ENCODE results near the gene GRIN2A. TPM values are rescaled to one million over a fixed set of nuclear protein-coding genes. Genes with fewer than 3 reads are reported as not detected.

The GRIN2A gene
- total RNA-seq, 4 donors from 2014 or later = 0.25 to 26.1 (median 13.5) TPM

DNA sequence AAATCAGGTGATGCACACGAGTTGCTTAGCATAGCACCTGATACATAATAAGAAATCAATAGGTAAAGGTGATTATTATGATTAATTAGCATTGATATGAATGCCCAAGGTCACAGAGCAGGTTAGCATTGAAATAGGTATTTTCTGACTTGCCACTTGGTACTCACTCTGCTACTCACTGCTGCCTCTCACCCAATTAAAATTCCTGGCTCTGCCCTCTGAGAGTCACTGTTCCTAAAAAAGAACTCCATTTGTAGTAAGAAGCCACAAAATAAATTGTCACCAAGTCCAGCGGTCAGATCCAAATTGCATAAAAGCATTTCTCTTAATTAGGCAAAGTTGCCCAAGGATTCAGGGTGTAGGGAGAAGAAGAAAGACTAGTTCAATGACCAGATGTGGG is 8.9 kb upstream of the GRIN2A start:
- H3K4me1 ChIP-seq = no peaks in the 10 kb centered on the region
- no peak overlapping the region for H3K4me3 ChIP-seq
- no peak for ATAC-seq
- 63 to 100% methylated on average over 2 of the region's 2 CpGs for WGBS, 2 donors (ENCODE audit: low coverage in 1 of 2)
- H3K27me3 ChIP-seq = peaks cover 5% of the 10 kb centered on the region
- no peaks in the 10 kb centered on the region for H3K36me3 ChIP-seq
- H3K27ac ChIP-seq = no peak overlapping the region
- TF ChIP-seq CTCF (IDR thresholded peaks at IDR 0.05) (no peak), POLR2A (IDR thresholded peaks at IDR 0.05) (no peak), POLR2AphosphoS5 (IDR thresholded peaks at IDR 0.05) (no peak)
- H3K9me3 ChIP-seq = no peaks in the 10 kb centered on the region

DNA sequence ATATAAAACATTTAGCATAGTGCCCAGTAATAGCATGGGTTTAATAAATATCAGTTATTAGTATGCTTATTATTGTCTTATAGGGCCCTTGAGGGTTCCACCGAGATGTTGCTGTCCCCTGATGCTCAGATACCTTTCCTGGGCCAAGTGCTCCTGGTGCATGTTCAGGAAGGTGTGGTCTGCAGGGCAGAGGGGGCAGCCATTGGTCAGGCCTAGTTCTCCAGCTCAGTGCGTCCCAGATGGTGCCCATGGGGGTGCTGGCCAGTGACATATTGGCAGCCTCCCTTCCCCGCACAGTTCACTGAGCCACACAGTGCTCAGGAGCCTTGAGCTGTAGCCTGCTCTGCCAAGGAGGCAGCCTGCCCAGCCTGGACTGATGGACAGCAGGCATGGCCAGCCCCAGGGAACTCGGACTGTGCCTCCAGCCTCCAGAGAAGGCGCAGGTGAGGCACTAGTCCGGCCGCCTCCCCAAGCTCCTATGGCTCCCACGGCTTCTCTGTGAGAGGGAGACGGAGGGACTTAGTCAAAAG is 7.7 kb upstream of the GRIN2A start:
- no peaks in the 10 kb centered on the region for H3K36me3 ChIP-seq
- peaks cover 5% of the 10 kb centered on the region for H3K27me3 ChIP-seq
- 69 to 83% methylated on average over 1 to 3 of the region's 9 CpGs for WGBS, 2 donors (ENCODE audit: low coverage in 1 of 2)
- TF ChIP-seq CTCF (IDR thresholded peaks at IDR 0.05) = no peak
- no peak for TF ChIP-seq POLR2AphosphoS5 (IDR thresholded peaks at IDR 0.05)
- TF ChIP-seq EP300 (IDR thresholded peaks at IDR 0.05) = no peak
- no peak for TF ChIP-seq POLR2A (IDR thresholded peaks at IDR 0.05)
- no peak overlapping the region for H3K27ac ChIP-seq
- no peak overlapping the region for H3K4me3 ChIP-seq
- ATAC-seq = no peak
- no peaks in the 10 kb centered on the region for H3K9me3 ChIP-seq
- H3K4me1 ChIP-seq = no peaks in the 10 kb centered on the region

DNA sequence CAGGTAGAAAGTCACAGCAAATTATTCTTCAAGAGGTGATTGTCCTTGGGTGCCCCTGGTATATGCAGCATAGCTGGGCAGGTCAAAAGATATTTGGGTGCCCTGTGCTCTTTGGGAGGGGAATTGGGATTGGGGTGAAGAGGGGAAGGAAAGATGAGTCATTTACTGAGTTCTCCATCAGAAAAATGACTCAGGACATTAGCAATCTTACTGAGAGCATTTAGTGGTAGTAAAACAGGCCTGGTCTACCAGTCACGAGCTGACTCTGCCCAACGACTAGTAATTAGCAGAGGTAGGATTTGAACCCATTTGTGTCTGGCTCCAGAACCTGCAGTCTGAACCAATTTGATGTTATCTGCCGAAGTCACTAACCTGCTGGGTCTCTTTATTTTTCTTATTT is 6.0 kb upstream of the GRIN2A start:
- H3K36me3 ChIP-seq = no peaks in the 10 kb centered on the region
- H3K4me1 ChIP-seq = peaks cover 0 to 7% (median 0%) of the 10 kb centered on the region in 3 donors
- H3K9me3 ChIP-seq = no peaks in the 10 kb centered on the region
- H3K27me3 ChIP-seq = peaks cover 12% of the 10 kb centered on the region
- no peak overlapping the region for H3K4me3 ChIP-seq
- 38 to 100% methylated on average over 1 to 3 of the region's 3 CpGs for WGBS, 2 donors (ENCODE audit: low coverage in 1 of 2)
- no peak overlapping the region for H3K27ac ChIP-seq
- TF ChIP-seq CTCF (IDR thresholded peaks at IDR 0.05) (no peak), POLR2A (IDR thresholded peaks at IDR 0.05) (no peak), POLR2AphosphoS5 (IDR thresholded peaks at IDR 0.05) (no peak), EP300 (IDR thresholded peaks at IDR 0.05) (no peak)
- no peak for ATAC-seq

- ATAC-seq = peak; percentile 83
- WGBS, 2 donors (ENCODE audit: low coverage in 1 of 2) = 0% methylated on average over 8 of the region's 85 CpGs; no CpG with 5 or more reads in 1 of the 2 donors
- H3K27ac ChIP-seq = peak overlapping the region in 2 of 4 donors; percentile 50 to 68
These were observed 749 bp downstream of the GRIN2A start for GRCh38 chr16:10181196-10182162.

More at GRCh38 chr16:10181196-10182162, 749 bp downstream of the GRIN2A start:
- H3K36me3 ChIP-seq = no peaks in the 10 kb centered on the region
- peak overlapping the region; percentile 31 to 60 for H3K4me3 ChIP-seq
- TF ChIP-seq POLR2AphosphoS5 (IDR thresholded peaks at IDR 0.05) (peak; percentile 16), POLR2A (IDR thresholded peaks at IDR 0.05) (no peak), CTCF (IDR thresholded peaks at IDR 0.05) (peak; percentile 93 to 95 (median 94)), EP300 (IDR thresholded peaks at IDR 0.05) (no peak)
- peaks cover 0 to 51% (median 20%) of the 10 kb centered on the region in 3 donors for H3K4me1 ChIP-seq
- H3K27me3 ChIP-seq = peaks cover 43% of the 10 kb centered on the region
- H3K9me3 ChIP-seq = no peaks in the 10 kb centered on the region

Measured in gastroesophageal sphincter (tissue), 4 donors.